Esophagus muscularis mucosa (tissue), 4 donors: ENCODE measurements around the gene GPC5. TPM values are rescaled to one million over a fixed set of nuclear protein-coding genes. Genes with fewer than 3 reads are reported as not detected.

Source experiments
- DNase-seq: peaks from one replicate; pipeline ENCODE4 v3.0.0-alpha.2; 2017; ENCODE audit errors: extremely low spot score
- H3K27ac ChIP-seq, 4 donors: fragments of 200-600 bp; sonication (generic); replicated peaks in 1 of 4; 1 replicate in 3 of 4; 2 replicates in 1 of 4; pipeline ENCODE4 v1.5.1; 2016 to 2019; ENCODE audit warnings: mild to moderate bottlenecking in 1 of 4
- H3K27me3 ChIP-seq, 4 donors: fragments of 200-600 bp; sonication (generic); one replicate each; pipeline versions ENCODE4 v1.5.1 to v1.6.0; 2016 to 2019
- H3K36me3 ChIP-seq, 4 donors: fragments of 200-600 bp; sonication (generic); one replicate each; pipeline ENCODE4 v1.5.1; 2016 to 2019
- H3K4me1 ChIP-seq, 4 donors: fragments of 200-600 bp; sonication (generic); one replicate each; pipeline ENCODE4 v1.5.1; 2016 to 2019
- H3K4me3 ChIP-seq, 4 donors: fragments of 200-600 bp; sonication (generic); 1 replicate in 2 of 4; 2 replicates in 2 of 4; pipeline ENCODE4 v1.5.1; 2016 to 2019; ENCODE audit warnings: mild to moderate bottlenecking in 4 of 4, moderate library complexity in 1 of 4
- H3K9me3 ChIP-seq, 4 donors: fragments of 200-600 bp; sonication (generic); 1 replicate in 3 of 4; 2 replicates in 1 of 4; pipeline ENCODE4 v1.5.1; 2016 to 2019
- CTCF ChIP-seq, 3 experiments: fragments of 200-600 bp in 2 of 3; fragments of 450-650 bp in 1 of 3; sonication (generic) in 2 of 3; IDR thresholded peaks; one replicate each; pipeline ENCODE4 v1.5.1; 2017 to 2019; ENCODE audit warnings: antibody characterized with exemption in 3 of 3, mild to moderate bottlenecking in 2 of 3, moderate library complexity in 1 of 3
- EP300 ChIP-seq: sonication (generic); formaldehyde crosslinking; IDR thresholded peaks from one replicate; pipeline ENCODE4 v1.6.1; 2017; ENCODE audit warnings: antibody characterized with exemption
- POLR2A ChIP-seq: fragments of 450-650 bp; IDR thresholded peaks from one replicate; pipeline ENCODE4 v1.6.1; 2017; ENCODE audit warnings: antibody characterized with exemption, moderate library complexity, mild to moderate bottlenecking, low read depth
- POLR2AphosphoS5 ChIP-seq, 2 donors: sonication (generic); formaldehyde crosslinking; IDR thresholded peaks; one replicate each; pipeline ENCODE4 v1.6.1; 2017; ENCODE audit warnings: antibody characterized with exemption in 2 of 2
- WGBS: methylation state at CpG from one replicate; pipeline ENCODE4 v1.1.5; 2018; 5-methylcytosine and 5-hydroxymethylcytosine counted together
- intact Hi-C: fragments of 100-400 bp; cut with DNase I; formaldehyde crosslinking; loops from one replicate; pipeline ENCODE4 v1.15.1; 2023
- total RNA-seq, 4 donors: library from RNA; depleted of rRNA; stranded (reverse); fragments of >200 nt; gene quantifications; one replicate each; pipeline versions ENCODE4 v1.1.0 to v1.2.1, GENCODE V29; 2016

The GPC5 gene
- total RNA-seq, 4 donors from 2014 or later: 0.13 to 0.42 (median 0.33) TPM; not detected in 1

GRCh38 chr13:91699863-91700262, 301.4 kb downstream of the GPC5 start:
- H3K4me3 ChIP-seq: no peak overlapping the region
- no peaks in the 10 kb centered on the region for H3K27me3 ChIP-seq
- H3K36me3 ChIP-seq: no peaks in the 10 kb centered on the region
- TF ChIP-seq CTCF (IDR thresholded peaks at IDR 0.05) (no peak), POLR2AphosphoS5 (IDR thresholded peaks at IDR 0.05) (no peak), EP300 (no peak), POLR2A (no peak)
- H3K27ac ChIP-seq: no peak overlapping the region
- H3K4me1 ChIP-seq: no peaks in the 10 kb centered on the region
- intact Hi-C loops: no loop called here
- H3K9me3 ChIP-seq: no peaks in the 10 kb centered on the region
- DNase-seq: no peak

- no peak overlapping the region for H3K4me3 ChIP-seq
- H3K27me3 ChIP-seq: no peaks in the 10 kb centered on the region
- no peaks in the 10 kb centered on the region for H3K4me1 ChIP-seq
- no peak for DNase-seq
- H3K27ac ChIP-seq: no peak overlapping the region
- TF ChIP-seq CTCF (IDR thresholded peaks at IDR 0.05): no peak
- no peak for TF ChIP-seq EP300
- no peak for TF ChIP-seq POLR2AphosphoS5 (IDR thresholded peaks at IDR 0.05)
- no peak for TF ChIP-seq POLR2A
- intact Hi-C loops: no loop called here
- no peaks in the 10 kb centered on the region for H3K9me3 ChIP-seq
- H3K36me3 ChIP-seq: no peaks in the 10 kb centered on the region
These were observed 303.6 kb downstream of the GPC5 start for GRCh38 chr13:91701975-91702374.

GRCh38 chr13:91702411-91702810, 304.0 kb downstream of the GPC5 start:
- 62% methylated on average over 1 of the region's 1 CpG for WGBS
- TF ChIP-seq EP300 (no peak), POLR2AphosphoS5 (IDR thresholded peaks at IDR 0.05) (no peak), CTCF (IDR thresholded peaks at IDR 0.05) (no peak), POLR2A (no peak)

GRCh38 chr13:91704398-91704797, 306.0 kb downstream of the GPC5 start:
- no peak overlapping the region for H3K4me3 ChIP-seq
- H3K4me1 ChIP-seq: no peaks in the 10 kb centered on the region
- 91% methylated on average over 3 of the region's 3 CpGs for WGBS
- TF ChIP-seq EP300: no peak
- TF ChIP-seq CTCF (IDR thresholded peaks at IDR 0.05): no peak
- TF ChIP-seq POLR2A: no peak
- TF ChIP-seq POLR2AphosphoS5 (IDR thresholded peaks at IDR 0.05): no peak
- DNase-seq: no peak
- no peaks in the 10 kb centered on the region for H3K9me3 ChIP-seq
- no peak overlapping the region for H3K27ac ChIP-seq
- H3K36me3 ChIP-seq: no peaks in the 10 kb centered on the region
- intact Hi-C loops: no loop called here
- H3K27me3 ChIP-seq: no peaks in the 10 kb centered on the region

More at GRCh38 chr13:91702411-91702810, 304.0 kb downstream of the GPC5 start:
- no peaks in the 10 kb centered on the region for H3K9me3 ChIP-seq
- no peak overlapping the region for H3K27ac ChIP-seq
- H3K27me3 ChIP-seq: no peaks in the 10 kb centered on the region
- no peaks in the 10 kb centered on the region for H3K4me1 ChIP-seq
- H3K36me3 ChIP-seq: no peaks in the 10 kb centered on the region
- no peak for DNase-seq
- H3K4me3 ChIP-seq: no peak overlapping the region
- intact Hi-C loops: no loop called here

- WGBS: 87% methylated on average over 1 of the region's 1 CpG
These were observed 310.1 kb downstream of the GPC5 start for GRCh38 chr13:91708558-91708957.

More at GRCh38 chr13:91708558-91708957, 310.1 kb downstream of the GPC5 start:
- no peak for DNase-seq
- no peak for TF ChIP-seq POLR2AphosphoS5 (IDR thresholded peaks at IDR 0.05)
- TF ChIP-seq CTCF (IDR thresholded peaks at IDR 0.05): no peak
- TF ChIP-seq EP300: no peak
- TF ChIP-seq POLR2A: no peak
- Histone ChIP-seq H3K9me3 (no peaks in the 10 kb centered on the region), H3K27ac (no peak overlapping the region), H3K4me3 (no peak overlapping the region), H3K36me3 (no peaks in the 10 kb centered on the region), H3K27me3 (no peaks in the 10 kb centered on the region), H3K4me1 (no peaks in the 10 kb centered on the region)
- intact Hi-C loops: no loop called here
